Aorta (tissue), 5 donors: ENCODE results near the gene NRN1. TPM values are rescaled to one million over a fixed set of nuclear protein-coding genes. Genes with fewer than 3 reads are reported as not detected.

Experiments
- ATAC-seq: fragments of 200-7000 bp; cut with Tn5 transposase; one replicate; pipeline ENCODE4 v1.9.1; 2022; ENCODE audit warnings: moderate library complexity; ENCODE audit not compliant: low FRiP score
- DNase-seq, 2 donors: peaks; one replicate each; pipeline ENCODE4 v3.0.0-alpha.2; 2020
- H3K27ac ChIP-seq, 2 donors: one replicate each; pipeline ENCODE4 v1.5.1; 2013; ENCODE audit warnings: low read length in 2 of 2, mild to moderate bottlenecking in 2 of 2, moderate library complexity in 2 of 2, control low read depth in 1 of 2, inconsistent platforms in 1 of 2, low read depth in 1 of 2
- H3K27me3 ChIP-seq, 2 donors: one replicate each; pipeline ENCODE4 v1.6.1; 2013; ENCODE audit warnings: control low read depth in 1 of 2, low read length in 1 of 2, mild to moderate bottlenecking in 1 of 2, moderate library complexity in 1 of 2; ENCODE audit not compliant: insufficient read depth in 2 of 2, control insufficient read depth in 1 of 2
- H3K36me3 ChIP-seq, 2 donors: one replicate each; pipeline ENCODE4 v1.6.1; 2013; ENCODE audit warnings: control low read depth in 1 of 2, low read length in 1 of 2, mild to moderate bottlenecking in 1 of 2; ENCODE audit not compliant: insufficient read depth in 2 of 2, control insufficient read depth in 1 of 2
- H3K4me1 ChIP-seq, 2 donors: one replicate each; pipeline ENCODE4 v1.6.1; 2013; ENCODE audit warnings: low read length in 2 of 2, control low read depth in 1 of 2, mild to moderate bottlenecking in 1 of 2, moderate library complexity in 1 of 2; ENCODE audit not compliant: insufficient read depth in 2 of 2, control insufficient read depth in 1 of 2
- H3K4me3 ChIP-seq, 2 donors: one replicate each; pipeline ENCODE4 v1.5.1; 2013; ENCODE audit warnings: low read length in 2 of 2, control low read depth in 1 of 2, mild to moderate bottlenecking in 1 of 2
- H3K9me3 ChIP-seq: one replicate; pipeline ENCODE4 v1.6.1; 2013; ENCODE audit warnings: mild to moderate bottlenecking, low read length; ENCODE audit not compliant: control insufficient read depth
- WGBS, 2 donors: extraction: QIAGEN DNeasy Blood & Tissue Kit; methylation state at CpG; one replicate each; pipeline ENCODE4 v1.1.7; 2013; 5-methylcytosine and 5-hydroxymethylcytosine counted together
- intact Hi-C, 2 donors: fragments of 100-400 bp; cut with DNase I; formaldehyde crosslinking; loops; one replicate each; pipeline versions ENCODE4 v1.14.2 to v1.15.0; 2022
- polyA plus RNA-seq, 2 donors: library from polyadenylated mRNA; stranded (reverse); fragments of 200-250 nt; gene quantifications; one replicate each; pipeline ENCODE4 v1.2.3, GENCODE V29; 2013
- total RNA-seq, 2 donors: library from RNA; stranded (reverse); fragmentation: NEBNext Ultra II Directional; extraction: Animal tissue kit (Norgen Biotek cat#: 25700); gene quantifications; one replicate each; pipeline ENCODE4 v1.2.1, GENCODE V29; 2021
- donor health status: healthy with polysubstance abuse.
- donor health status: Bipolar disorder and iron deficiency.
- donor health status: DM: no; HTN: no; CAD: no.
- donor health status: DM: no; HTN: no; CAD: no.
- donor health status: DM: yes; HTN: yes; CAD: no.

Gene NRN1
- total and polyA plus RNA-seq, 4 donors, result 2.3 to 35.9 (median 17.7) TPM

DNA sequence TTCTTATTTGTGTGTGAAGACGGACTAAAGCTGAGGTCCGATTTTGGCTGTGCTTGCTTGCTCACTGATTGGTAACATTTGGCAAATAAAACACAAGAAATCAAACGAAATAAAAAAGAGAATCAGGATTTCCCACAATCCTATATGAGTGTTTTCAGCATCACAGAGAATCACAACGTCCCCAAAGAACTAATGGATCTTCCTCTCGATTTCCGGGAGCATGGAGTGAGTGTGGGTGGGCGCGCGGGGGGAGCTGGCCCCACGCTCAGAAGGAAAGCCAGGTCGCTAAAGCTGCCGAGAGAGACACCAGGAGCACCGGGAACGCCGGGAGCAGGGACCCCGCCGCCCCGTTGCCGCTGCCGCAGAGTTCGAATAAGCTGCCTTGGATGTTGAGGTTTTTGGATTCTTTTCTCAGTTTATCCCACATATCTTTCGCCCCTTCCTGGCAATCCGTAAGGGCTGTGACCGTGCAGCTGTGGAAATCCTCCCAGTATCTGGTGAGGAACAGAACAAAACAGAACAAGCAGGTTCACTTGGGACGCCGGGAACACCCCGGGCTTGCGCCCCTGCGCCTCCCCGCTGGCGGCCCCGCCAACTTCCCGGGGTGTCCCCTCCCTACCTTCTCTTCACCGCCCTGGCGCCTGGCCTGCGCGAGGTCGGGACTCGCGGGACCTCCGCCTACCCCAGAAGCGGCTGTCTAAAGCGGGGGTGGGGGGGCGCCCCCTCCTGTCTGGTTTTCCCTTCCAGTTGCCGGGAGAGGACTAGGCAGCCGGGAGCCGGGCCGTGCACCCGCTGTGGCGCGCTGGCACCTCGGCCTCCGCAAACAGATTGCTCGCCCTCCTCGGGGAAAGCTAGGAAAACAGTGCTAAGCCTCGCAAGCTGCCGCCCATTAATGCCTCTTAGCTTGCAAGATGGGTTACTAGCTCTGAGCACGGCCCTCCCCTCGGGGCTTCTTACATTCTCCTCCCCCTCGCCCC, 7.7 kb downstream of the NRN1 start:
- Histone ChIP-seq H3K4me1 (no peaks in the 10 kb centered on the region), H3K36me3 (no peaks in the 10 kb centered on the region), H3K27ac (no peak overlapping the region), H3K9me3 (peaks cover 4% of the 10 kb centered on the region), H3K4me3 (no peak overlapping the region), H3K27me3 (peaks cover 0 to 2% of the 10 kb centered on the region in 2 donors)
- intact Hi-C loops, result loop anchor here in 1 of 2 donors (10.0 kb wide), 1 partner anchor 234 kb away; no protein-coding TSS in a partner anchor
- ATAC-seq, result no peak
- 12 to 17% methylated on average over 59 to 60 of the region's 60 CpGs for WGBS, 2 donors
- DNase-seq, result no peak

DNA sequence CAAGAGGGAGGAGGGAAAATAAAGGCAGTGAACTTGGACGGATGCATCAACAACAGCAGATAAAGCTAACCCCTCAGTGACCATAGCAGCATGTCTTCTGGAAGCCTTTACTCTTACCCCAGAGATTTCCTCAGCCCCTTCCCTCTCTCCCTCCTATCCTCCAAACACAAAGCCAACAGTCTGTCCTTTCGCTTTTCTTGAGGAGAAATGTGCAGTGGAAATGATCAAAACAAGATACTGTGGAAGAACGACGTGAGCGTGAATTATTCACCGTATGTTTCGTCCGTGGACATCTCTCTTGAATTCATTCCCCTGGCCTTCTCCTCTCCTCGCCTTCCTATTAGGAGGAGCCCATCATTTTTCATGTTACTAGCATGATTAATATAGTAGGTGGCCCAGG, 8.5 kb downstream of the NRN1 start:
- H3K27ac ChIP-seq, result no peak overlapping the region
- H3K4me1 ChIP-seq, result no peaks in the 10 kb centered on the region
- DNase-seq (no peak), ATAC-seq (no peak)
- peaks cover 4% of the 10 kb centered on the region for H3K9me3 ChIP-seq
- 35 to 40% methylated on average over 9 of the region's 9 CpGs for WGBS, 2 donors
- intact Hi-C loops, result loop anchor here in 1 of 2 donors (10.0 kb wide), 1 partner anchor 233 kb away; no protein-coding TSS in a partner anchor
- H3K4me3 ChIP-seq, result no peak overlapping the region
- peaks cover 0 to 2% of the 10 kb centered on the region in 2 donors for H3K27me3 ChIP-seq
- no peaks in the 10 kb centered on the region for H3K36me3 ChIP-seq

DNA sequence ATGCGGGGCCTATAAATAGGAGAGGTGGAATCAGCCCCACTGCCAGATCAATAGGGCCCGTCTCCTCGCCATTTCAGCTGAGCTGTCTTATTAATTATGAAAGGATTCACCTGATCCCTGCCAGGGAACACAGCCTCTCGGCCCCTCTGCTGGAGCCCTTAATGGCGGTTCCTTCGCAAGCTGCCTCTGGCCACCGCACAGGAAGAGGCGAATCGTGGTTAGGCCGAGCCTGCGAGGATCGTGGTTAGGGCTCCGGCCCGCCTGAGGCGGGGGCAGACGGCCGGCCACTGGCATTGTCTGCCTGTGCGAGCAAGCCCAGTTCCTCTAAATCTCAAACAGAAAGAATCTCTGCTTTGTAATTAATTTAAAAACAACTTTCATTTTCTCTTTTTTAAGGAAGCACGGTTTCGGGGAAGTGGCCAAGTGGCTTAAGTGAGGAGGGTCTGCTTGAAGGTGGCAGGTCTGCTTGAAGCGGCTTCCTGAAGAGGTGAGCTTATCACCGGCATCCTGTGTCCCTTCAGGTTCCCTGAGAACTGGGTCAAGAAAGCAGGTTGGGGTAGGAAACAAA, 9.2 kb downstream of the NRN1 start:
- H3K27me3 ChIP-seq, result peaks cover 0 to 2% of the 10 kb centered on the region in 2 donors
- intact Hi-C loops, result loop anchor here in 1 of 2 donors (10.0 kb wide), 1 partner anchor 233 kb away; no protein-coding TSS in a partner anchor
- no peak for ATAC-seq
- H3K4me3 ChIP-seq, result no peak overlapping the region
- H3K27ac ChIP-seq, result no peak overlapping the region
- DNase-seq, result peak in 1 of 2 donors; percentile 75
- H3K4me1 ChIP-seq, result no peaks in the 10 kb centered on the region
- WGBS, 2 donors, result 39 to 43% methylated on average over 22 of the region's 22 CpGs
- H3K9me3 ChIP-seq, result peaks cover 4% of the 10 kb centered on the region
- no peaks in the 10 kb centered on the region for H3K36me3 ChIP-seq

DNA sequence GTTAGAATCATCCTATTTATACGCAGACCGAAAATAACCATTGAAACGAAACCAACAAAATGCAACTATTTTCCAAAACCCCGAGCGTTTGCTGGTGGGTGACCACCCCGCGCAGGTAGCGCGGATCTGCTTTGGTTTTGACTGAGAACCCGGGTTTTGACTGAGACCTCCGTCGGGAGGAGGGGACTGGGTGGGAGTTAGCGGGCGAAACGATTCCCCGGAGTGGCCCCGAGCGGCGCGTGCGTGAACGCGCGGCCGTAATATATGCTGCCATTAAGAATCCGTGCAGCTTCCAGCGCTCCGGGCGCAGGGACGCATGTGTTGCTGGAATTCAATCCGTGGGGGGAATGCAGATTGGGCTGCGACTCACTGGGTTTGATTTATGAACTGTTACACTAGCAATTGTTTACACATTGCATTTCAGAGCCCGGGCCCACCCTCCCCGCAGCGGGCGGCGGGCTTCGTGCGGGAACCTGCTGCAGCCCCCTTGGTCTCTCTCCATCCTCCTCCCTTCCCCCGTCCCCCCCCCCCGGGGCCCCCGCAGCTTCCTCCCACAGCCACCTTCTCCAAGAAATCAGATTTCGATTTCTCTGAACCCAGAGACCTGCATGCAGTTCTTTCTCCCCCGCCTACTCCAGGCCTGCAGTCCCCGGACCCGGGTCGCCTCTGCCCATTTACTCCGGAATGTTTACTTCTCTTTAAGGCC, 9.9 kb downstream of the NRN1 start:
- H3K27ac ChIP-seq, result no peak overlapping the region
- no peaks in the 10 kb centered on the region for H3K4me1 ChIP-seq
- peaks cover 0 to 2% of the 10 kb centered on the region in 2 donors for H3K27me3 ChIP-seq
- ATAC-seq (peak; percentile 43), DNase-seq (no peak)
- intact Hi-C loops, result loop anchor here in 1 of 2 donors (10.0 kb wide), 1 partner anchor 232 kb away; no protein-coding TSS in a partner anchor
- no peaks in the 10 kb centered on the region for H3K36me3 ChIP-seq
- 4 to 5% methylated on average over 45 to 48 of the region's 48 CpGs for WGBS, 2 donors
- peak overlapping the region; percentile 5 to 46 for H3K4me3 ChIP-seq
- H3K9me3 ChIP-seq, result peaks cover 2% of the 10 kb centered on the region

DNA sequence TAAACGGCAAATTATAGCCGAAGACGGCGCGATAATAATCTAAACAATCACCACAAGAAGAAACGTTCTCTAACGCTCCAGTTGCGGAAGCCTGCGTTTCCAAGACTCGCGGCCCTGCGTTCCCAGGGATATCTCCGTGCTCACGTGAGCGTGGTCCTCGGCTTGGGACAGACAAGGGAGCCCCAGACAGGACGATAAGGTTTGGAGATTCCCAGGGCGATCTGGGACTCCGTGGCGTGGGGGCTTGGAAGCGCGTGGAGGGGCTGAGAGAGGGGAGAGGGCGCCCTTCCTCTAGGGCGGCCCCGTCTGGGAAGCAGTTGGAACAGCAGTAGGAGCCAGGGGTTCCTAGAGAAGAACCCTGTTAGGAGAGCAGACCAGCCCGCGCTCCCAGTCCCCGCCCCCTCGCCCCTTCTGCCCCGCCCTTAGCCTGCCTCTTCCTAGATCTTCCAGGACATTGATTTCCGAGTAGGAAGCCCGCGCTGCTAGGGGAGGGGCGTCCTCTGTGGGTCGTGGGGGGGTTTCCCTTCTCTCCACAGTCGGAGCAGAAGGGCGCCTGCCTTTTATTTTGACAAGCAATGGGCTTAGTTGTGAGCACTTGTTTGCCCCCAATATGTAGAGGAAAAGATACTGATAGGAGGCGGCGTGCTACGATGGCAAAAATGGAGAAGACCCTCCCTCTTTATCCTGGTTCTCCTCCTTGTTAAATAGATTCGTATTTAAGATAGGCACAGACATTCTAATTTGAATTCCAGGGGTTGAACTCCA, 10.6 kb downstream of the NRN1 start:
- Histone ChIP-seq H3K4me1 (no peaks in the 10 kb centered on the region), H3K9me3 (peaks cover 2% of the 10 kb centered on the region), H3K4me3 (peak overlapping the region; percentile 5 to 46), H3K36me3 (no peaks in the 10 kb centered on the region), H3K27me3 (peaks cover 0 to 2% of the 10 kb centered on the region in 2 donors), H3K27ac (no peak overlapping the region)
- 6 to 8% methylated on average over 41 of the region's 41 CpGs for WGBS, 2 donors
- DNase-seq, result peak; percentile 72 to 92
- intact Hi-C loops, result loop anchor here in 1 of 2 donors (10.0 kb wide), 1 partner anchor 231 kb away; no protein-coding TSS in a partner anchor
- peak; percentile 77 for ATAC-seq

DNA sequence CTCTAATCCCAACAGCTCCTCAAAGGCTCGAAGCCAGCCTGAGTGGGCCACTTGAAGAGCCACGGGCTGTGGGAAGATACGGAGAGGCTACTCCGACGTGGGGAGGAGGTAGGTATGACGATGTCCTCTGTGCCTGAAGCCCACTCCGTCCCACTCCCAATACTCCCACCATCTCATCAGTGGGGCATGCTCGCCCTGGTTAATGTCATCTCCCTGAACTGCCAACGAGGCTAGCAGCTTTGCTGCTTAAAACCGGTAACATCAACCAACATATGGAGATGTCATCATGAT, 11.1 kb downstream of the NRN1 start:
- H3K27me3 ChIP-seq, result peaks cover 0 to 2% of the 10 kb centered on the region in 2 donors
- H3K27ac ChIP-seq, result no peak overlapping the region

DNA sequence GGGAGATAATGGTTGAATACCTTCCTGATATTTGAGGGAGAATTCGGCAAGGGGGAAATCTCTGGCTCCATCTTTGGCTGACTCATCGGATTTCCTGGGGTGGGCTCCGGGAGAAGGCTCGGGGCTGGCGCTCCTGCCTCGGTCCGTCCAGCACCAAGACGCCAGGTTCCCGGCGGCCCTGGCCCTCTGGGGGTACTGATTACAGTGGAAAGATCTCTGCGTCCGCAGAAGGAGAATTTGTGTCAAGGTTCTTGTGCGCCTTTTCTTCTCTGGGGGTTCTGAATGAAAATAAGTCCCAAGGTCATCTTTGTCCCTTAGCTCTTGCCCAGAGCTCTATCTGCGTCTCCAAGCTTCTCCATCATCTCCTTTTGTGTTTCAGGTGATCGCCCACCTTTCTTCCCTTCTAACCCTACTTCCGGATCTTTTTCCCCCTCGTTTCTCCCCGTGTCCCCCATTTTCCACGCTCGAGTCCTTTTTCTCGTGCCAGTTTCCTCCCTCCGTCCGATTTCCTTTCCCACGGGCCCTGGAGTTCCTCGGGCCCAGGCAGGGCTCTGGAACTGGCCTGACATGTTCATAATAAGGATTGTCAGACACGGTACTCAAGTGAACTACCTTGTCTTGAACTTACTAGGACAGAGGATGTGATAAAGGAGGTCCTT, 11.6 kb downstream of the NRN1 start:
- DNase-seq (no peak), ATAC-seq (no peak)
- H3K4me1 ChIP-seq, result no peaks in the 10 kb centered on the region
- H3K9me3 ChIP-seq, result no peaks in the 10 kb centered on the region
- no peaks in the 10 kb centered on the region for H3K36me3 ChIP-seq
- intact Hi-C loops, result loop anchor here in 1 of 2 donors (10.0 kb wide), 1 partner anchor 230 kb away; no protein-coding TSS in a partner anchor
- peaks cover 0 to 2% of the 10 kb centered on the region in 2 donors for H3K27me3 ChIP-seq
- no peak overlapping the region for H3K27ac ChIP-seq
- 16% methylated on average over 26 of the region's 26 CpGs for WGBS, 2 donors
- H3K4me3 ChIP-seq, result no peak overlapping the region

More for the DNA sequence above, 11.1 kb downstream of the NRN1 start:
- H3K9me3 ChIP-seq, result peaks cover 2% of the 10 kb centered on the region
- DNase-seq (no peak), ATAC-seq (no peak)
- no peaks in the 10 kb centered on the region for H3K4me1 ChIP-seq
- intact Hi-C loops, result loop anchor here in 1 of 2 donors (10.0 kb wide), 1 partner anchor 231 kb away; no protein-coding TSS in a partner anchor
- 24 to 27% methylated on average over 10 of the region's 10 CpGs for WGBS, 2 donors
- no peaks in the 10 kb centered on the region for H3K36me3 ChIP-seq
- H3K4me3 ChIP-seq, result no peak overlapping the region
